ENCODE results near the gene PTGER1.

DNA sequence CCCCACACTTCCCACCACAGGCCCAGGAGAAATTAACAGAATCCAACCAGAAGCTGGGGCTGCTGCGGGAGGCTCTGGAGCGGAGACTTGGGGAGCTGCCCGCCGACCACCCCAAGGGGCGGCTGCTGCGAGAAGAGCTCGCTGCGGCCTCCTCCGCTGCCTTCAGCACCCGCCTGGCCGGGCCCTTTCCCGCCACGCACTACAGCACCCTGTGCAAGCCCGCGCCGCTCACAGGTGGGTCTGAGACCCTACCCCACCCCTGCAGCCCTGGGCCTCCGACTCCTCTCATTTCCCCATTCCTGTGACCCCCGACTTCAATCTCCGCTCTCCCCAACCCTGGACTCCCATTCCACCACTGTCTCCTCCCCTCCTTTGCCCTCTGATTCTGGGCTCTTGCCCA is 24.3 kb downstream of the PTGER1 start:
- TF ChIP-seq EGR1 (IDR thresholded peaks at IDR 0.05; ENCODE audit: borderline replicate concordance, low read depth, low read length) (no peak), KDM1A (IDR thresholded peaks at IDR 0.05; ENCODE audit: borderline replicate concordance, low read length) (no peak), SP1 (IDR thresholded peaks at IDR 0.05; ENCODE audit: low read depth, low read length) (no peak), POLR2AphosphoS5 (IDR thresholded peaks at IDR 0.05; ENCODE audit: low read depth, low read length) (no peak), BCL11A (IDR thresholded peaks at IDR 0.05; ENCODE audit: low read depth in 2 of 2, low read length in 2 of 2) (no peak), POLR2A (IDR thresholded peaks at IDR 0.05; ENCODE audit: control extremely low read depth in 1 of 2, low read depth in 2 of 2, low read length in 2 of 2) (no peak), ASH2L (IDR thresholded peaks at IDR 0.05; ENCODE audit: low read length) (no peak), NANOG (IDR thresholded peaks at IDR 0.05; ENCODE audit: insufficient read depth, low read depth, low read length, poor library complexity, severe bottlenecking) (no peak), GTF2F1 (IDR thresholded peaks at IDR 0.05; ENCODE audit: borderline replicate concordance, low read depth, low read length) (no peak), TAF1 (IDR thresholded peaks at IDR 0.05; ENCODE audit: low read depth, low read length) (no peak), EZH2 (IDR thresholded peaks at IDR 0.05; ENCODE audit: low read depth, low read length, severe bottlenecking) (no peak), RXRA (IDR thresholded peaks at IDR 0.05; ENCODE audit: insufficient read depth, low read depth, low read length) (no peak)
- TF ChIP-seq, protein P1, sequence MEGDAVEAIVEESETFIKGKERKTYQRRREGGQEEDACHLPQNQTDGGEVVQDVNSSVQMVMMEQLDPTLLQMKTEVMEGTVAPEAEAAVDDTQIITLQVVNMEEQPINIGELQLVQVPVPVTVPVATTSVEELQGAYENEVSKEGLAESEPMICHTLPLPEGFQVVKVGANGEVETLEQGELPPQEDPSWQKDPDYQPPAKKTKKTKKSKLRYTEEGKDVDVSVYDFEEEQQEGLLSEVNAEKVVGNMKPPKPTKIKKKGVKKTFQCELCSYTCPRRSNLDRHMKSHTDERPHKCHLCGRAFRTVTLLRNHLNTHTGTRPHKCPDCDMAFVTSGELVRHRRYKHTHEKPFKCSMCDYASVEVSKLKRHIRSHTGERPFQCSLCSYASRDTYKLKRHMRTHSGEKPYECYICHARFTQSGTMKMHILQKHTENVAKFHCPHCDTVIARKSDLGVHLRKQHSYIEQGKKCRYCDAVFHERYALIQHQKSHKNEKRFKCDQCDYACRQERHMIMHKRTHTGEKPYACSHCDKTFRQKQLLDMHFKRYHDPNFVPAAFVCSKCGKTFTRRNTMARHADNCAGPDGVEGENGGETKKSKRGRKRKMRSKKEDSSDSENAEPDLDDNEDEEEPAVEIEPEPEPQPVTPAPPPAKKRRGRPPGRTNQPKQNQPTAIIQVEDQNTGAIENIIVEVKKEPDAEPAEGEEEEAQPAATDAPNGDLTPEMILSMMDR (IDR thresholded peaks at IDR 0.05; ENCODE audit: control extremely low read depth in 1 of 3, insufficient read depth in 1 of 3, low read depth in 1 of 3, low read length in 3 of 3), result no peak
- TF ChIP-seq, protein P2, sequence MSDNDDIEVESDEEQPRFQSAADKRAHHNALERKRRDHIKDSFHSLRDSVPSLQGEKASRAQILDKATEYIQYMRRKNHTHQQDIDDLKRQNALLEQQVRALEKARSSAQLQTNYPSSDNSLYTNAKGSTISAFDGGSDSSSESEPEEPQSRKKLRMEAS (IDR thresholded peaks at IDR 0.05), result no peak
